Measurements from ENCODE around the gene ARID4A. TPM values are rescaled to one million over a fixed set of nuclear protein-coding genes. Genes with fewer than 3 reads are reported as not detected.

The ARID4A gene
- total and polyA plus RNA-seq, 2 of the 13 experiments (the other 11 are each of a cell fraction or from before 2014, with no cell fraction given), result 7.2 to 9.7 TPM

GRCh38 chr14:58395812-58396788 lies 97.7 kb downstream of the ARID4A start, which contains the start of gene TOMM20L (continued):
- TF ChIP-seq RNF219 (CRISPR knock-in tag; IDR thresholded peaks at IDR 0.05), result no peak; the same call in 1 of the 2 replicates
- TF ChIP-seq ZNF354B (CRISPR knock-in tag; IDR thresholded peaks at IDR 0.05), result no peak
- TF ChIP-seq FUBP1 (CRISPR knock-in tag; IDR thresholded peaks at IDR 0.05; ENCODE audit: borderline replicate concordance), result no peak
- no peak for TF ChIP-seq TBP (CRISPR knock-in tag; IDR thresholded peaks at IDR 0.05)
- 0 out of 2 replicates have a peak, but pooled peaks have one; percentile 38 for TF ChIP-seq HDAC1 (CRISPR knock-in tag; IDR thresholded peaks at IDR 0.05)
- no peak for TF ChIP-seq ZNF234 (CRISPR knock-in tag; conservative IDR thresholded peaks at IDR 0.05)
- no peak for TF ChIP-seq ZFP41 (CRISPR knock-in tag; IDR thresholded peaks at IDR 0.05; ENCODE audit: borderline replicate concordance)
- TF ChIP-seq SSRP1 (CRISPR knock-in tag; IDR thresholded peaks at IDR 0.05), result no peak
- no peak for TF ChIP-seq STAT5B (CRISPR knock-in tag; IDR thresholded peaks at IDR 0.05)
- TF ChIP-seq DRAP1 (CRISPR knock-in tag; IDR thresholded peaks at IDR 0.05), result no peak
- no peak for TF ChIP-seq NCOA1 (CRISPR knock-in tag; IDR thresholded peaks at IDR 0.05)
- no peak for TF ChIP-seq IKZF5 (CRISPR knock-in tag; IDR thresholded peaks at IDR 0.05)
- no peak for TF ChIP-seq ZFP1 (CRISPR knock-in tag; IDR thresholded peaks at IDR 0.05)
- no peak for TF ChIP-seq EHMT2 (IDR thresholded peaks at IDR 0.05; ENCODE audit: borderline replicate concordance, low read depth, low read length)
- no peak for TF ChIP-seq TARDBP (CRISPR knock-in tag; IDR thresholded peaks at IDR 0.05)
- 0 out of 2 replicates have a peak, but pooled peaks have one; percentile 44 for TF ChIP-seq NRL (CRISPR knock-in tag; IDR thresholded peaks at IDR 0.05; ENCODE audit: borderline replicate concordance)
- TF ChIP-seq PAXIP1 (CRISPR knock-in tag; conservative IDR thresholded peaks at IDR 0.05), result peak; percentile 13
- TF ChIP-seq GMEB2 (CRISPR knock-in tag; IDR thresholded peaks at IDR 0.05; ENCODE audit: low read depth), result no peak

All from HepG2 (cell line).